Esophagus squamous epithelium (tissue), 4 donors: ENCODE measurements around the gene TRIB2.

Experiments used
- CTCF ChIP-seq, 6 experiments: fragments of 450-650 bp in 4 of 6; fragments of 200-600 bp in 2 of 6; sonication (generic) in 2 of 6; IDR thresholded peaks; one replicate each; pipeline ENCODE4 v1.5.1; 2016 to 2019; ENCODE audit warnings: antibody characterized with exemption in 6 of 6, mild to moderate bottlenecking in 4 of 6, moderate library complexity in 4 of 6
- POLR2A ChIP-seq, 4 donors: fragments of 450-650 bp; IDR thresholded peaks; one replicate each; pipeline ENCODE4 v1.6.1; 2017; ENCODE audit warnings: antibody characterized with exemption in 4 of 4, mild to moderate bottlenecking in 4 of 4, moderate library complexity in 3 of 4

GRCh38 chr2:12719400-12720277 lies 2.9 kb downstream of the TRIB2 start:
- no peak for TF ChIP-seq CTCF (IDR thresholded peaks at IDR 0.05)
- no peak for TF ChIP-seq POLR2A (IDR thresholded peaks at IDR 0.05)
